Left ventricle myocardium superior (tissue), 1 donor: ENCODE results near the gene BLVRA. TPM values are rescaled to one million over a fixed set of nuclear protein-coding genes. Genes with fewer than 3 reads are reported as not detected.
"Not testable (repeated sequence)": the region's sequence is repeated elsewhere in the genome, so short reads cannot be mapped to it uniquely, and the experiment has no call there.

Experiments
- ATAC-seq: fragments of 200-7000 bp; cut with Tn5 transposase; one replicate; pipeline ENCODE4 v1.9.1; 2020; ENCODE audit warnings: mild to moderate bottlenecking, moderate library complexity
- DNase-seq: peaks from one replicate; pipeline ENCODE4 v3.0.0-alpha.2; 2020
- intact Hi-C: fragments of 100-400 bp; cut with micrococcal nuclease; formaldehyde crosslinking; loops from one replicate; pipeline ENCODE4 v1.11.0; 2022
- long read RNA-seq: library from polyadenylated mRNA; unstranded; transcript quantifications from one replicate; pipeline ENCODE4 v2.0.0, GENCODE V29; 2021
- total RNA-seq: library from RNA; stranded (reverse); fragmentation: NEBNext Ultra II Directional; extraction: Animal tissue kit (Norgen Biotek cat#: 25700); gene quantifications from one replicate; pipeline ENCODE4 v1.2.1, GENCODE V29; 2021
- donor health status: DM: no; HTN: yes; CAD: no; lungs with severe emphysema.

Gene BLVRA, protein sequence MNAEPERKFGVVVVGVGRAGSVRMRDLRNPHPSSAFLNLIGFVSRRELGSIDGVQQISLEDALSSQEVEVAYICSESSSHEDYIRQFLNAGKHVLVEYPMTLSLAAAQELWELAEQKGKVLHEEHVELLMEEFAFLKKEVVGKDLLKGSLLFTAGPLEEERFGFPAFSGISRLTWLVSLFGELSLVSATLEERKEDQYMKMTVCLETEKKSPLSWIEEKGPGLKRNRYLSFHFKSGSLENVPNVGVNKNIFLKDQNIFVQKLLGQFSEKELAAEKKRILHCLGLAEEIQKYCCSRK
- 47.4 TPM for total RNA-seq
- long read RNA-seq, transcript BLVRA-201 (8 exons, 1,071 nt): major isoform, 57 of 73 reads
- long read RNA-seq, partial matches to known transcripts: 10 of 73 reads
- long read RNA-seq, other reads (novel, unspliced or antisense): 5 of 73 reads

DNA sequence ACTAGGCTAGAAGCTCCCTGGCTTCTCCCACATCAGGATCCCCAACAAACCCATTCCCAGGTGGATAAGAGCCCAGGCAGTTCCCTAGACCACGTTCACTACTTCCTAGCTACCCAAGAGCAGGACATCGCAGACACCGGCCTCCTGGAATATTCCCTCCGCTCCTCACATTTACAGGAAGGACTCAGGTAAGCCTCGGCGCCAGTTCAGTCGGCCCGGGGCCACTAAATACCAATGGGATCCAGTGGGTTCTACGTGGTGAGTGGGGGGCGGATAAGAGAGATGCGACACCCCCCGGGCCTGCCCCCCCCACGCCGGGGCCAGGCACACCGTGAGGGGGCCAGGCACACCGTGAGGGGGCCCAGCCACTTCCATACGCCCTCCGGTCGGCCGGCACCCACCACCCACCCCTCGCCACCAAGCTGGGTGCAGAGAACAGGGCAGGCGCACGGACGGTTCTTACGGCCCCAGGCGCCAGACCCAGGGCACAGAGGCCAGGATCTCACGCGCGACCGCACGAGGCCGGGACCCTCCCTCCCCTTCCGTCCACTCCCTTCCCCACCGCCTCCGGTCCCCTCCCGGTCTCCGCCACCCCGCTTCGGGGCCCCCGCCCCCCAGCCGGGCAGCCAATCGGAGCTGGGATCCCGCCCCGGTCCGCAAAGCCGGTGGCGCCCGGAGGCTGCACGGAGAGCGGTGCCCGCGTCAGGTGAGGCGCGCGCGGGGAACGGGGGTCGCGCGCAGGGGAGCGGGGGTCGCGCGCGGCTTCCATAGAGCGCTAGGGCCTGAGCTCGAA lies at the start of gene BLVRA:
TSS of gene BLVRA (plus strand) at position 652 of the 793 bp plus-strand sequence. CDS start 12,479 bp downstream, outside the sequence.
- intact Hi-C loops: no loop called here
- ATAC-seq (peak; percentile 95), DNase-seq (peak; percentile 85)

DNA sequence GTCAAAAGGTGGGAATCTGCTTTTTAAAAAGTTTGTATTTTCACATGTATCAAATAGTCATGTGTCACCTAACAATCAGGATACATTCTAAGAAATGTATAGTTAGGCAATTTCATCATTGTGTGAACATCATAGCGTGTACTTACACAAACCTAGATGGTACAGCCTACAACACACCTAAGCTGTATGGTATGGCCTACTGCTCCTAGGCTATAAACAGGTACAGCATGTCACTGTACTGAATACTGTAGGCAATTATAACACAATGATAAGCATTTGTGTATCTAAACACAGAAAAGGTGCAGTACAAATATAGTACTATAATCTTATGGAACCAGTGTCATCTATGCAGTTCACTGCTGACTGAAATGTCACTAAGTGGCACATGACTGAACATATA lies 47.0 kb upstream of the BLVRA start:
- intact Hi-C loops: no loop called here
- no peak for ATAC-seq
- DNase-seq: no peak

DNA sequence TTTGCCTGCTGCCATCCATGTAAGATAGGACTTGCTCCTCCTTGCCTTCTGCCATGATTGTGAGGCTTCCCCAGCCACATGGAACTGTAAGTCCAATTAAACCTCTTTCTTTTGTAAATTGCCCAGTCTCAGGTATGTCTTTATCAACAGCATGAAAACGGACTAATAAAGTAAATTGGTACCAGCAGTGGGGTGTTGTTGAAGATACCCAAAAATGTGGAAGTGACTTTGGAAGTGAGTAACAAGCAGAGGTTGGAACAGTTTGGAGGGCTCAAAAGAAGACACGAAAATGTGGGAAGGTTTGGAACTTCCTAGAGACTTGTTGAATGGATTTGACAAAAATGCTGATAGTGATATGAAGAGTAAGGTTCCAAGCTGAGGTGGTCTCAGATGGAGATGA lies 42.5 kb upstream of the BLVRA start:
- ATAC-seq, DNase-seq, intact Hi-C loops: not testable (repeated sequence)

DNA sequence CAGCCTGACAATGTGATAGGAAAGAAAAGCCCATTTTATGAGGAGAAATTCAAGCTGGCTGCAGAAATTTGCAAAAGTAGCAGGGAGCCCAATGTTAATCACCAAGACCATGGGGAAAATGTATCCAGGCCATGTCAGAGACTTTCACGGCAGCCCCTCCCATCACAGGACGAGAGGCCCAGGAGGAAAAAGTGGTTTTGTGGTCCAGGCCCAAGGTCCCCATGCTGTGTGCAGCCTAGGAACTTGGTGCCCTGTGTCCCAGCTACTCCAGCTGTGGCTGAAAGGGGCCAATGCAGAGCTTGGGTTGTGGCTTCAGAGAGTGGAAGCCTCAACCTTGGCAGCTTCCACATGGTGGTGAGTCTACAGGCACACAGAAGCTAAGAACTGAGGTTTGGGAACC lies 41.9 kb upstream of the BLVRA start:
- no peak for DNase-seq
- intact Hi-C loops: no loop called here
- ATAC-seq: no peak

DNA sequence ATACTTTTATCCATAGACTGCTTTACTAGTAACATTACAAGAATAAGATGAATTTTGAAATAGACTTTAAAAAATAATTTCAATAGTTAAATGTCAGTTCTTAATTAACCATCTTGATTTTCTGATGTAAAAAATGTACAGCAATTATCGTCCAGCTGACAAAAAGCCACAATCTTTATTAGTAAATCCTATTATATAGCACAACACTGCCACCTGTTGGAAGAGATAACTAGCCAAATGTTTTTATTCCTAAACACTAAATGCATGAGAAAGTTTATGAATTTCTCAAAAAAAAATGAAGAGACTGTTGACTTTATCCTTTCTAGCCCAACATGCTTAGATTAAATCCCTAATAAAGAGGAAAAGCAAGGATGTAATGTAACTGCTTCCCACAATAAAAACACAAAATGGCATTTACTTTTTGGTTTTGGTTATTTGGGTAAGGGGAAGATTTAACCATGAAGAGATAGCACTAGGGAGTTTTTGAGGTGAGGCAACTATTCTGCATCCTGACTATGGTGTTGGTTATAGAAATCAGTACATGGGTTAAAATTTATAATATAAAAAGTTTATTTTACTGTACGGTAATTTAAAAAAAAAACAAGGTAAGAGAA lies 37.2 kb upstream of the BLVRA start:
- intact Hi-C loops: loop anchor here (10.0 kb wide), 1 partner anchor 786 kb away; the partner anchor contains the start of genes MRPL32 and PSMA2
- DNase-seq (no peak), ATAC-seq (no peak)

DNA sequence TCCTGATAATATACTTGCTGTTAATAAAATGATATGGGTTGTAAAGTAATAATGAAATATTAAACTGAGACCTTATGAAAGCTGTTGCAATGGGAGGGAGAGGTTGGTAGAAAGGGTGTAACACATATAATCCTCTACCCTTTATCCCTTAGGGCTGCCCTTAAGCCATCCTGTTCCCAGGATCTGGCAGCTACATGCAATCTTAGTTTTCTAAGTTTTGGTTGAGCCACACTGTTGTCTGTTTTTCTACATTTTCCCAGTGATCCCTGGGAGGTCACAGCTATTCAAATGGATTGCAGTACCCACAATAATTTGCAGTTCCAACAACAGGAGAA lies 35.5 kb upstream of the BLVRA start:
- DNase-seq: no peak
- no peak for ATAC-seq
- intact Hi-C loops: loop anchor here (10.0 kb wide), 1 partner anchor 788 kb away; the partner anchor contains the start of genes MRPL32 and PSMA2

DNA sequence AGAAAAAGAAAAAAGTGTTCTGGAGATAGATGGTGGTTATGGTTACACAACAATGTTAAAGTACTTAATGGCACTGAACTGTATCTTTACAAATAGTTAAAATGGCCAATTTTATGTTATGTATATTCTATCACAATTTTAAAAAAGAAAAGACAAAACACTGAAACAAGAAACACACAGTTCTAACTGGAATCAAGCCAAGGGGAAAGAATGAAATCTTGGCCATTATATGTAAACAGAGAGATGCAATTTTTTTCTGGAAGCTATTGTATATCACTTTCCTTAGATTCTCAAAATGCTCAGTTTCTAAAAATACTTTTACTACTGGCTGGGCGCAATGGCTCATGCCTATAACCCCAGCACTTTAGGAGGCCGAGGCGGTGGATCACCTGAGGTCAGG lies 33.2 kb upstream of the BLVRA start:
- intact Hi-C loops: loop anchor here (10.0 kb wide), 1 partner anchor 790 kb away; the partner anchor contains the start of genes MRPL32 and PSMA2
- no peak for ATAC-seq

DNA sequence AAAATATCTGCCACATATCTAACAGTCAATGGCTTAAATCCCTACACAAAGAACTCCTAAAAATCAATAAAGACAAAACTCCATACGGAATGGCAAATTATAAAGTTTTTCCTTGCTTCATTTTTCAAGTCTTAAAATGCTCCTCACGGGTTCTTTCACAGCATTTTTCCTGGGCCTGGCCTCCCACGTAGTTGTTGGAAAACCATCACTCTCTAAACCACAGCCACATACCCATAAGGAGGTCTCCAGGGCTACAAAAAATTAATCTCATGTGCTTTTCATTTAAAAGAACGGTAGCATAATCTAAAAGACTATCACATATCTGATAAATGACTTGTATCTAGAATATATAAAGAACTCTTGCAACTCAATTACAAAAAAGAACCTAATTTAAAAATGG lies 32.0 kb upstream of the BLVRA start:
- intact Hi-C loops: loop anchor here (10.0 kb wide), 1 partner anchor 792 kb away; the partner anchor contains the start of genes MRPL32 and PSMA2
- DNase-seq (no peak), ATAC-seq (no peak)

More for the DNA sequence above, 33.2 kb upstream of the BLVRA start:
- no peak for DNase-seq

DNA sequence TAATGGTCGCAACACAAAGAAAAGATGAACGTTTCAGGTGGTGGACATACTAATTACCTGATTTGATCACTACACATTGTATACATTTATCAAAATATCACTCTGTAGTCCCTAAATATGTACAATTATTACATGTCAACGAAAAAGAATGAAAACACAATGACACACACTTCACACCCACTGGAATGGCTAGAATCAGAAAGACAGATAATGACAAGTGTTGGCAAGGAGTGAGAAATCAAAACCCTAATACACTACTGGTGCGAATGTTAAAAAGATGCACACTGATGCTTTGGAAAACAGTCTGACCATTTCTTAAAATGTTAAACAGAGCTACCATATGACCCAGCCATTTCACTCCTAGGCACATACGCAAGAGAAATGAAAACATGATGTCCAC lies 31.5 kb upstream of the BLVRA start:
- ATAC-seq (no peak), DNase-seq (no peak)
- intact Hi-C loops: loop anchor here (10.0 kb wide), 1 partner anchor 792 kb away; the partner anchor contains the start of genes MRPL32 and PSMA2

DNA sequence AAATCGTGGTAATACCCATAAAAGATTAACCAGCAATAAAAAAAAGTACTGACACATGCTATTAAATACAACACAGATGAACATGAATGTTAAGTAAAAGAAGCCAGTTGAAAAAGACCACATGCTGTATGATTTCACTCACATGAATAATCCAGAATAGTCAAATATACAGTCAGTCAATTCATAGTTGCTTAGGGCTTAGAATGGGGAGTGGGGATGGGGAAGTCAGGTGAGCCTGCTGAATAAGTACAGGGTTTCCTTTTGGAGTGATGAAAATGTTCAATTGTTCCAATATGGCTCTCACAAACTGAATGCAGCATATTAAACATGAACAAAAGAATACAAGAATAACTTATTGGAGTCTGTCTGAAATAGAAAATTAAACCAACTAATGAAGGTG lies 31.0 kb upstream of the BLVRA start:
- ATAC-seq (no peak), DNase-seq (no peak)
- intact Hi-C loops: loop anchor here (10.0 kb wide), 1 partner anchor 793 kb away; the partner anchor contains the start of genes MRPL32 and PSMA2

DNA sequence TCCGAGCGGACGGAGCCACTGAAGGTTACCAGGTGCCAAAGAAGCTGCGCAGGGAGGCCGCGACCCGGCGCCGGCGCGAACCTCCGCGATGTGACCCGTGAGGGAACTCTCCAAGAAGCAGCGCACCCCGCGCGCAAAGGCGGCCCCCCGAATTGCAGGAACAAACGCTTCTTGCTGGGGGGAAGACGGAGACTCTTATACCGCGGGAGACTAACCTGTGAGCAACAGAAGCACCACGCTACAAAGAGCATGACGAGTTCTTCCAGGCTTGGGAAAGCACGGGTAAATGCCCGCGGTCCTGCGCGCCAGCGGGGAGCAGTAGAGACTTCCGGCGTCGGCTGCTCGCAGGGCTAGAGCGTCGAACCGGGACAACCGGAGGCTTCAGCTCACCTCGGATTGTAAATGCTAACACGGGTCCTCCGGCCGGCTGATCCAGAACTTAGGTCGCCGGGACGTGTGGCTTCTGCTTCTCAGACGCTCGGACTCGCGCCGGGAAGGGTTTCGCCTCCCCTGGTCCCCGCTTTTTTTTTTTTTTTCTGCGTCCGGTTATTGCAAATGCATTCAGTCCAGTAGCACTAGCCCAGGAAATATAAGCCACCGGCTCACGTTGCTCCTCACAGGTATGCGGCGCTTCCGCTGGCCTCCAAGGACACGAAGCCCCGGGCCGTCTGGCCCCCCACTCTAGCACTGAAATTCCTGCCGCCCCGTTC lies 29.1 kb upstream of the BLVRA start, which contains the start of gene COA1:
TSS of gene COA1 (minus strand) at position 310 of the 710 bp plus-strand sequence. CDS start 80,909 bp downstream, outside the sequence.
- intact Hi-C loops: loop anchor here (10.0 kb wide), 1 partner anchor 795 kb away; the partner anchor contains the start of genes MRPL32 and PSMA2
- peak; percentile 99 for ATAC-seq
- DNase-seq: peak; percentile 91

DNA sequence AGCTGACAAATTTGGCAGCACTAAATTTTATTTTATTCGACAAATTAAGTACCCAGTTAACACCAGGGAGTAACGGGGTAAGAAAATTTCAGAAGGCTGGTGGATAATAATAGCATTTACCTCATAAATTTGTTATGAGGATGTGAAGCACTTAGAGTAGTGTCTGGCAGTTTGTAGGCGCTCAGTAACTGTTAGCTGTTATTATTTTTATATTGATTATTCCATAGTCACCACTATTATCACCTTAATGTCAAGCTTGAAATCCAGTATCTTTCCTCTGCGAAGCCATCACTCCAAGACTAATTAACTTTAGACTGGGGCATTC lies 28.6 kb upstream of the BLVRA start:
- DNase-seq (no peak), ATAC-seq (peak; percentile 66)
- intact Hi-C loops: loop anchor here (10.0 kb wide), 1 partner anchor 795 kb away; the partner anchor contains the start of genes MRPL32 and PSMA2

DNA sequence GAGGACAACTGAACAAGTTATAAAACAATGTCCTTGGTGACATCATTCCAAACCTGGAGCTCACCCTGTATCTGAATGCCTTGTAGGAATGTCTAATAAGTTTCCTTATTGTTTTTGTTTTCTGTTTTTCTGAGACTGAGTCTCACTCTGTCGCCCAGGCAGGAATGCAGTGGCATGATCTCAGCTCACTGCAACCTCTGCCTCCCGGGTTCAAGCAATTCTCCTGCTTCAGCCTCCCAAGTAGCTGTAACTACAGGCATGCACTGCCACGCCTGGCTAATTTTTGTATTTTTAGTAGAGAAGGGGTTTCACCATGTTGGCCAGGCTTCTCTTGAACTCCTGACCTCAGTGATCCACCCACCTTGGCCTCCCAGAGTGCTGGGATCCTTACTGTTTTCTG lies 27.0 kb upstream of the BLVRA start:
- DNase-seq, ATAC-seq, intact Hi-C loops: not testable (repeated sequence)

DNA sequence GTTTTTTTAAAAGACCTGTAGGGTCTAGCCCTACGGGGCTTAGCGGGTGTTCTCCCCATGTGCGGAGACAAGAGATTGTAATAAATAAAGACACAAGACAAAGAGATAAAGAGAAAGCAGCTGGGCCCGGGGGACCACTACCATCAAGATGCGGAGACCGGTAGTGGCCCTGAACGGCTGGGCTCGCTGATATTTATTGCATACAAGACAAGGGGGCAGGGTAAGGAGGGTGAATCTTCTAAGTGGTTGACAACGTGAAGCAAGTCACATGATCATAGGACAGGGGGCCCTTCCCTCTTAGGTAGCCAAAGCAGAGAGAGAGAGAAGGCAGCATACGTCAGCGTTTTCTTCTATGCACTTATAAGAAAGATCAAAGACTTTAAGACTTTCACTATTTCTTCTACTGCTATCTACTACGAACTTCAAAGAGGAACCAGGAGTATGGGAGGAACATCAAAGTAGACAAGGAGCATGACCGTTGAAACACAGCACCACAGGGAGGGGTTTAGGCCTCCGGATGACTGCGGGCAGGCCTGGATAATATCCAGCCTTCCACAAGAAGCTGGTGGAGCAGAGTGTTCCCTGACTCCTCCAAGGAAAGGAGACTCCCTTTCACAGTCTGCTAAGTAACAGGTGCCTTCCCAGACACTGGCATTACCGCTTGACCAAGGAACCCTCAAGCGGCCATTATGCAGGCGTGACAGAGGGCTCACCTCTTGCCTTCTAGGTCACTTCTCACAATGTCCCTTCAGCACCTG lies 23.7 kb upstream of the BLVRA start:
- ATAC-seq, intact Hi-C loops, DNase-seq: not testable (repeated sequence)

DNA sequence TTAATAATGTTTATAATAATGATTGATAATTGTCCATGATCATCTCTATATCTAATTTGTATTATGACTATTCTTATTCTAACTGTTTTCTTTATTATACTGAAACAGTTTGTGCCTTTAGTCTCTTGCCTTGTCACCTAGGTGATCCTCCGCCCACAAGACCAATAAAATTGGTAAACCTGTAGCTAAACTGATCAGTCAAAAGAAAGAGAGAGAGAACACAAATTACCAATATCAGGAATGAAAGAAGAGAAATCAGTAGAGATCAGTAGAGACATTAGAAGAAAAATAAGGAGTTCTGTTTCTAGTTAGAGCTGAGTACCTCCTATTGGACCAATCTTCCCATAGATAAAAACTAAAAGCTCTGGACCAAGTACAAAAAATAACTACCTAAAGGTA lies 23.1 kb upstream of the BLVRA start:
- intact Hi-C loops: no loop called here
- ATAC-seq (no peak), DNase-seq (no peak)

DNA sequence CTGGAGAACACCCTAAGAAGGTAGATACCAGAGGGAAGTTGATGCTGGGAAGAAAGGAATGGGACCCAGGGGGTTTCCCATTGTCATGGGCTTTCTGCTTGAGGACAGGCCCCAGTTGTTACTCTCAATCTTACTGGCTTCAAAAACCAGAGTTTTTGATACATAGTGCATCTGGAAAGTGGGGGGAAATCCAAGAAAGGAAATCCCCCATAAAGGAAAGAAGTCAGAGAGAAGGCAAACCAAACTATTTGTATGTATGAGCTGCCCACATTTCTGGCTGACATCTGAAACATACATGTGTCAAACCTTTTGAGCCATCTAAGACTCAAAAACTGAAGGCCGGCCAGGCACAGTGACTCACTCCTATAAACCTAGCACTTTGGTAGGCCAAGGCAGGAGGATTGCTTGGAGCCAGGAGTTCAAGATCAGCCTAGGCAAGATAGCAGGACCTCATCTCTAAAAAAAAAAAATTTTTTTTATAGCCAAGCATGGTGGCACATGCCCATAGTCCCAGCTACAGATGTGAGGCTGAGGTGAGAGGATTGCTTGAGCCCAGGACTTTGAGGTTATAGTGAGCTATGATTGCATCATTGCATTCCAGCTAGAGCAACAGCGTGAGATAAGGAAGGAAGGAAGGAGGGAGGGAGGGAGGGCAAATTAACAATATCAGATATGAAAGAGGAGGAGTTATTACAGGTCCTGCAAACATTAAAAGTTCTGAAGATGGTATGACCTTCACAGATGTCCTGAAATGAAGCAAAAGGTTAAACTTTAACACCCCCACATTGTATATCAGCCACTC lies 22.5 kb upstream of the BLVRA start:
- no peak for ATAC-seq
- intact Hi-C loops: no loop called here

DNA sequence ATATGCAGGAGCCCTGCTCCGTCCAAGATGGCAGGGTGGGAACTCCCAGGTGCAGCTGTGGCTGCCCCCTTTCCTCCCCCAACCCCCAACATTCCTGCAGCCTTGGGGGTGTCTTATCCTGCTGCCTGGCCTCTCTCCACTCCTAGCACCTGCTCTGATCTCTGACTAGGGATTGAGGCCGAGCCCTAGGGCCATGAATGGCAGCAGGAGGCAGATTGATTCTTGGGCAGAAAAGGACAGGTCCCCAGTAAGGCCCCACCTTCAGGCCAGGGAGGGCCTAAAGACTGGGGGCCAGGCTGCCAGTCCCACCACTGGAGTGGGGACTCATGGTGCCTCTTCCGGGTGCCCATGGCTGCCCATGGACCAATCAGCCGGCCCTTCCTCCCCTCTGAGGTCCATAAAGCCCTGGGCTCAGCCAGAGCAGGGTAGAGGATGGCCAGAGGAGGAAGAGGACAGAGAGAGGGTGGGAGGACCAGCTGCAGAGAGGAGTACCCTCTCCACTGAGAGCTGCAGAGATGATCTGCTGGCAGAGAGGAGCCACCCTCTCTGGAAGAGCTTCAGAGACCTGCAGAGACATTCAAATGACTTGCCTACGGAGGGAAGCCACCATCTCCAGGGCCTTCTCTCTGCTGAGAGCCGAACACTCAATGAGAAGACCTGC lies 20.9 kb upstream of the BLVRA start:
- ATAC-seq: no peak
- intact Hi-C loops: no loop called here
- DNase-seq: no peak

More for the DNA sequence above, 22.5 kb upstream of the BLVRA start:
- no peak for DNase-seq
